Measurements from ENCODE around the gene UXS1.

DNA sequence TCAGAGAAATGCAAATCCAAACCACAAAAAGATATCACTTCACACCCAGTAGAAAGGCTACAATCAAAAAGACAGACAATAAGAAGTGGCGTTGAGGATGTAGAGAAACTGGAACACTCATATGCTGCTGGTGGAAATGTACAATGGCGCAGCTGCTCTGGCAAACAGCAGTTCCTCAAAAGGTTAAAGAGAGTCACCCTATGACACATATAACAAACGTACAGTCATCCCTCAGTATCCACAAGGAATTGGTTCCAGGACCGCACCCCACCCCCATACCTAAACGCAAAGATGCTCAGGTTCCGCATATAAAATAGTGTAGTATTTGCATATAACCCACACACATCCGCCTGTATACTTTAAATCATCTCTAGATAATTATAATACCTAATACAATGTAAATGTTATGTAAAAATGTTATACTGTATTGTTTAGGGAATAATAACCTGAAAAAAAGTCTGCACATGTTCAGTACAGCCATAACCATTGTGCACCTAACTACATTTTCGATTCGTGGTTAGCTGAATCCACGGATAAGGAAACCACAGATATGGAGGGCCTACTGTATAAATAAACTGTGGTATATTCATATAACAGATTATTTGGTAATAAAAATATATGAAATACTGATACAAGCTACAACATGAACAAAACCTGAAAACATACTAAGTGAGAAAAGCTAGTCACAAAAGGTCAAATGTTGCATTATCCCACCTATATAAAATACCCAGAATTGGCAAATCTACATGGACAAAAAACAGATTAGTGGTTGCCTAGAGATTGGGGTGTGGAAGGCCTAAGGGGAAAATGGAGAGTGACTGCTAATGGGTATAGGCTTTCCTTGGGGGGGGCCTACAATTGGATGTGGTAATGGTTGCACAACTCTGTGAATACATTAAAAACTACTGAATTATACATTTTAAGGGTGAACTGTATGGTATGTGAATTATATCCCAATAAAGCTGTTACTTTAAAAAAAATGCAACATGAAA, 37.5 kb downstream of the UXS1 start:
- TF ChIP-seq EZH2 (IDR thresholded peaks at IDR 0.05; ENCODE audit: borderline replicate concordance, low read depth, low read length, severe bottlenecking): no peak
- TF ChIP-seq, protein P1, sequence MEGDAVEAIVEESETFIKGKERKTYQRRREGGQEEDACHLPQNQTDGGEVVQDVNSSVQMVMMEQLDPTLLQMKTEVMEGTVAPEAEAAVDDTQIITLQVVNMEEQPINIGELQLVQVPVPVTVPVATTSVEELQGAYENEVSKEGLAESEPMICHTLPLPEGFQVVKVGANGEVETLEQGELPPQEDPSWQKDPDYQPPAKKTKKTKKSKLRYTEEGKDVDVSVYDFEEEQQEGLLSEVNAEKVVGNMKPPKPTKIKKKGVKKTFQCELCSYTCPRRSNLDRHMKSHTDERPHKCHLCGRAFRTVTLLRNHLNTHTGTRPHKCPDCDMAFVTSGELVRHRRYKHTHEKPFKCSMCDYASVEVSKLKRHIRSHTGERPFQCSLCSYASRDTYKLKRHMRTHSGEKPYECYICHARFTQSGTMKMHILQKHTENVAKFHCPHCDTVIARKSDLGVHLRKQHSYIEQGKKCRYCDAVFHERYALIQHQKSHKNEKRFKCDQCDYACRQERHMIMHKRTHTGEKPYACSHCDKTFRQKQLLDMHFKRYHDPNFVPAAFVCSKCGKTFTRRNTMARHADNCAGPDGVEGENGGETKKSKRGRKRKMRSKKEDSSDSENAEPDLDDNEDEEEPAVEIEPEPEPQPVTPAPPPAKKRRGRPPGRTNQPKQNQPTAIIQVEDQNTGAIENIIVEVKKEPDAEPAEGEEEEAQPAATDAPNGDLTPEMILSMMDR (IDR thresholded peaks at IDR 0.05; ENCODE audit: extremely low read depth in 1 of 2, insufficient read depth in 1 of 2, low read depth in 1 of 2, low read length in 2 of 2): no peak
- no peak for TF ChIP-seq POLR2AphosphoS5 (IDR thresholded peaks at IDR 0.05; ENCODE audit: insufficient read depth, low read depth, low read length)
- no peak for TF ChIP-seq POLR2A (IDR thresholded peaks at IDR 0.05; ENCODE audit: low read depth, low read length)
